Endothelial cell of umbilical vein (primary cell): ENCODE results near the gene STARD3NL.

Experiments used
- CTCF ChIP-seq, 2 donors: IDR thresholded peaks; 1 replicate in 1 of 2; 2 replicates in 1 of 2; pipeline ENCODE4 v1.5.1; 2011; ENCODE audit warnings: low read length in 2 of 2, mild to moderate bottlenecking in 2 of 2, moderate library complexity in 2 of 2, control low read depth in 1 of 2, inconsistent platforms in 1 of 2, low read depth in 1 of 2; ENCODE audit not compliant: insufficient read depth in 1 of 2; ENCODE audit errors: extremely low read depth in 1 of 2
- EZH2 ChIP-seq: IDR thresholded peaks from 2 replicates; pipeline ENCODE4 v1.6.1; 2012; ENCODE audit warnings: borderline replicate concordance, low read depth, mild to moderate bottlenecking, moderate library complexity, low read length, inconsistent platforms; ENCODE audit not compliant: severe bottlenecking
- GATA2 ChIP-seq: IDR thresholded peaks from 2 replicates; pipeline ENCODE4 v1.7.0; 2011; ENCODE audit warnings: low read depth, mild to moderate bottlenecking, moderate library complexity, mixed read lengths, low read length; ENCODE audit not compliant: insufficient read length, insufficient read depth
- POLR2A ChIP-seq: IDR thresholded peaks from 2 replicates; pipeline ENCODE4 v1.6.1; 2012; ENCODE audit warnings: low read depth, mild to moderate bottlenecking, control low read depth, low read length
- POLR2AphosphoS5 ChIP-seq: IDR thresholded peaks from 2 replicates; pipeline ENCODE4 v1.6.1; 2012; ENCODE audit warnings: low read depth, mild to moderate bottlenecking, control low read depth, low read length, moderate library complexity; ENCODE audit not compliant: insufficient read depth

- TF ChIP-seq CTCF (IDR thresholded peaks at IDR 0.05; ENCODE audit: extremely low read depth in 1 of 2, insufficient read depth in 1 of 2, low read depth in 1 of 2, low read length in 2 of 2) (no peak), POLR2A (no peak), POLR2AphosphoS5 (no peak), GATA2 (no peak), EZH2 (no peak)
These were observed 14.4 kb upstream of the STARD3NL start for GRCh38 chr7:38163671-38164070.
